Right kidney (tissue), 1 donor: ENCODE measurements around the gene RNF223.
"Not testable (repeated sequence)": the region's sequence is repeated elsewhere in the genome, so short reads cannot be mapped to it uniquely, and the experiment has no call there.

ENCODE experiments used
- DNase-seq: peaks from one replicate; pipeline ENCODE4 v3.0.0-alpha.2; 2016

RNF223 gene

GRCh38 chr1:1072299-1072848 lies 1.7 kb downstream of the RNF223 start:
- DNase-seq: no peak

- DNase-seq: no peak
Measured at GRCh38 chr1:1071486-1072298, 2.4 kb downstream of the RNF223 start.

GRCh38 chr1:1069711-1070676 lies 4.1 kb downstream of the RNF223 start:
- DNase-seq: peak; percentile 61

GRCh38 chr1:1069056-1069710 lies 4.9 kb downstream of the RNF223 start:
- DNase-seq: peak; percentile 90

- peak; percentile 70 for DNase-seq
Measured at GRCh38 chr1:1068517-1069055, 5.5 kb downstream of the RNF223 start.

- DNase-seq: peak; percentile 48
Measured at GRCh38 chr1:1067860-1068516, 6.1 kb downstream of the RNF223 start.

GRCh38 chr1:1067284-1067859 lies 6.7 kb downstream of the RNF223 start:
- DNase-seq: no peak

- no peak for DNase-seq
Measured at GRCh38 chr1:1066403-1067283, 7.5 kb downstream of the RNF223 start.

- DNase-seq: not testable (repeated sequence)
Measured at GRCh38 chr1:1065940-1066304, 8.2 kb downstream of the RNF223 start.

GRCh38 chr1:1065265-1065939 lies 8.7 kb downstream of the RNF223 start:
- no peak for DNase-seq

- DNase-seq: peak; percentile 83
Measured at GRCh38 chr1:1063945-1064831, 9.9 kb downstream of the RNF223 start.

- DNase-seq: no peak
Measured at GRCh38 chr1:1063261-1063944, 10.7 kb downstream of the RNF223 start.

- no peak for DNase-seq
Measured at GRCh38 chr1:1062348-1063163, 11.6 kb downstream of the RNF223 start.

GRCh38 chr1:1061682-1062345 lies 12.3 kb downstream of the RNF223 start:
- DNase-seq: no peak

GRCh38 chr1:1060281-1061000 lies 13.7 kb downstream of the RNF223 start:
- no peak for DNase-seq
